PC-9 (cell line): ENCODE measurements around the gene SOS1. TPM values are rescaled to one million over a fixed set of nuclear protein-coding genes. Genes with fewer than 3 reads are reported as not detected.
"Not testable (repeated sequence)": the region's sequence is repeated elsewhere in the genome, so short reads cannot be mapped to it uniquely, and the experiment has no call there.

ENCODE experiments used
- BruUV-seq: library from RNA; stranded (reverse); fragments of 400-500 nt; replicated peaks from 2 replicates; lab custom pipeline; 2021; lab: Mats Ljungman, UMichigan
- CTCF ChIA-PET: fragments of 300-600 bp; sonication (Branson Sonifier 250); formaldehyde crosslinking; loops from one replicate; lab custom pipeline; 2022; ENCODE audit warnings: antibody characterized with exemption; lab: Charles Lee
- POLR2A ChIA-PET: fragments of 300-600 bp; sonication (Branson Sonifier 250); formaldehyde crosslinking; loops from one replicate; lab custom pipeline; 2022; ENCODE audit warnings: antibody characterized with exemption; ENCODE audit not compliant: unreplicated experiment; lab: Charles Lee
- DNase-seq, 2 experiments: peaks; one replicate each; pipeline versions ENCODE4 v3.0.0 to v3.0.0-alpha.2; 2015 to 2022; ENCODE audit warnings: mixed read lengths in 1 of 2
- H2AFZ ChIP-seq: fragments of 200-600 bp; sonication (generic); 2 replicates; pipeline ENCODE4 v1.8.1; 2017; ENCODE audit warnings: antibody characterized with exemption
- H3F3A ChIP-seq: fragments of 200-600 bp; sonication (generic); 2 replicates; pipeline ENCODE4 v1.8.1; 2017; ENCODE audit warnings: antibody characterized with exemption, mild to moderate bottlenecking, low read depth; ENCODE audit not compliant: insufficient read depth
- H3K27ac ChIP-seq: fragments of 200-600 bp; sonication (generic); 2 replicates; pipeline ENCODE4 v1.6.1; 2016; ENCODE audit warnings: mixed run types
- H3K27me3 ChIP-seq: fragments of 200-600 bp; sonication (generic); 2 replicates; pipeline ENCODE4 v1.6.1; 2016; ENCODE audit warnings: low read depth, mixed run types; ENCODE audit not compliant: insufficient read depth
- H3K36me3 ChIP-seq: fragments of 200-600 bp; sonication (generic); 2 replicates; pipeline ENCODE4 v1.6.1; 2016; ENCODE audit warnings: low read depth, mixed run types
- H3K4me1 ChIP-seq: fragments of 200-600 bp; sonication (generic); replicated peaks from 2 replicates; pipeline ENCODE4 v1.6.1; 2016; ENCODE audit warnings: mixed run types; ENCODE audit not compliant: insufficient read depth
- H3K4me2 ChIP-seq: fragments of 200-600 bp; sonication (generic); 2 replicates; pipeline ENCODE4 v1.6.1; 2017; ENCODE audit warnings: mixed run types
- H3K4me3 ChIP-seq: fragments of 200-600 bp; sonication (generic); 2 replicates; pipeline ENCODE4 v1.6.1; 2016; ENCODE audit warnings: mixed run types
- H3K79me2 ChIP-seq: fragments of 200-600 bp; sonication (generic); 2 replicates; pipeline ENCODE4 v1.6.1; 2017; ENCODE audit warnings: low read depth, mixed run types
- H3K9me2 ChIP-seq: fragments of 200-600 bp; sonication (generic); 2 replicates; pipeline ENCODE4 v1.8.1; 2017; ENCODE audit warnings: mild to moderate bottlenecking; ENCODE audit not compliant: insufficient read depth
- H3K9me3 ChIP-seq: fragments of 200-600 bp; sonication (generic); 2 replicates; pipeline ENCODE4 v1.8.1; 2016; ENCODE audit warnings: low read depth; ENCODE audit not compliant: insufficient read depth
- H4K20me1 ChIP-seq: fragments of 200-600 bp; sonication (generic); 2 replicates; pipeline ENCODE4 v1.8.1; 2017; ENCODE audit not compliant: insufficient read depth
- CTCF ChIP-seq: fragments of 200-600 bp; sonication (generic); conservative IDR thresholded peaks from 2 replicates; pipeline ENCODE4 v1.6.1; 2017; ENCODE audit warnings: mixed run types, antibody characterized with exemption, mild to moderate bottlenecking, moderate library complexity
- EZH2 ChIP-seq: fragments of 200-600 bp; sonication (generic); IDR thresholded peaks from 2 replicates; pipeline ENCODE4 v1.8.0; 2017; ENCODE audit warnings: antibody characterized with exemption, low read depth
- intact Hi-C: fragments of 100-400 bp; cut with micrococcal nuclease; formaldehyde crosslinking; loops from one replicate; pipeline ENCODE4 v1.10.0; 2022; ENCODE audit not compliant: unreplicated experiment
- total RNA-seq: library from RNA; stranded (reverse); gene quantifications from 2 replicates; pipeline ENCODE4 v1.2.3, GENCODE V29; 2021

The SOS1 gene
- total RNA-seq, 1 experiment from 2014 or later: 34.7 TPM

- Histone ChIP-seq H3F3A (no peaks in the 10 kb centered on the region; the same call in 1 of the 2 replicates), H3K4me1 (no peaks in the 10 kb centered on the region), H3K4me3 (no peak overlapping the region), H3K9me2 (no peaks in the 10 kb centered on the region), H2AFZ (no peak overlapping the region), H3K9me3 (no peaks in the 10 kb centered on the region), H3K79me2 (no peaks in the 10 kb centered on the region), H3K27ac (no peak overlapping the region), H4K20me1 (no peaks in the 10 kb centered on the region), H3K27me3 (no peaks in the 10 kb centered on the region), H3K36me3 (no peaks in the 10 kb centered on the region), H3K4me2 (no peak overlapping the region)
- DNase-seq: no peak
- ChIA-PET CTCF (no interaction called here), POLR2A (no interaction called here)
- intact Hi-C loops: no loop called here
- BruUV-seq: no TSS peak
- no peak for TF ChIP-seq CTCF
- TF ChIP-seq EZH2: no peak
Observed at GRCh38 chr2:38940746-38941145, 180.1 kb downstream of the SOS1 start.

- BruUV-seq: no TSS peak
- ChIA-PET POLR2A (no interaction called here), CTCF (interaction anchor here (1.3 kb wide), 1 partner anchor 10 kb away, joined by 3 read pairs; no protein-coding TSS in a partner anchor)
- TF ChIP-seq EZH2 (no peak), CTCF (no peak)
- H3K27me3 ChIP-seq: no peaks in the 10 kb centered on the region
- no peaks in the 10 kb centered on the region for H3F3A ChIP-seq
- no peak overlapping the region for H3K4me2 ChIP-seq
- no peaks in the 10 kb centered on the region for H3K4me1 ChIP-seq
- H3K4me3 ChIP-seq: no peak overlapping the region
- H3K9me2 ChIP-seq: no peaks in the 10 kb centered on the region
- no peaks in the 10 kb centered on the region for H3K36me3 ChIP-seq
- no peaks in the 10 kb centered on the region for H3K9me3 ChIP-seq
- intact Hi-C loops: no loop called here
- H3K27ac ChIP-seq: no peak overlapping the region
- no peaks in the 10 kb centered on the region for H3K79me2 ChIP-seq
- H2AFZ ChIP-seq: no peak overlapping the region
- H4K20me1 ChIP-seq: no peaks in the 10 kb centered on the region
- no peak for DNase-seq
Observed at GRCh38 chr2:38937548-38937947, 183.3 kb downstream of the SOS1 start.

GRCh38 chr2:38936516-38936915 lies 184.3 kb downstream of the SOS1 start:
- DNase-seq, H3K9me2 ChIP-seq, POLR2A ChIA-PET, H3K4me3 ChIP-seq, H2AFZ ChIP-seq, H4K20me1 ChIP-seq, H3K4me1 ChIP-seq, H3K27me3 ChIP-seq, H3K27ac ChIP-seq, H3K79me2 ChIP-seq, BruUV-seq, H3K9me3 ChIP-seq, intact Hi-C loops, H3K36me3 ChIP-seq, H3F3A ChIP-seq, H3K4me2 ChIP-seq: not testable (repeated sequence)
- CTCF ChIA-PET: interaction anchor here (1.3 kb wide), 1 partner anchor 11 kb away, joined by 3 read pairs; no protein-coding TSS in a partner anchor

- Histone ChIP-seq H3F3A (no peaks in the 10 kb centered on the region), H3K27me3 (no peaks in the 10 kb centered on the region), H3K27ac (no peak overlapping the region), H3K4me1 (no peaks in the 10 kb centered on the region), H3K4me3 (no peak overlapping the region), H2AFZ (no peak overlapping the region), H3K4me2 (no peak overlapping the region), H3K79me2 (no peaks in the 10 kb centered on the region), H4K20me1 (no peaks in the 10 kb centered on the region), H3K9me3 (no peaks in the 10 kb centered on the region), H3K9me2 (no peaks in the 10 kb centered on the region), H3K36me3 (no peaks in the 10 kb centered on the region)
- ChIA-PET POLR2A (no interaction called here), CTCF (no interaction called here)
- intact Hi-C loops: no loop called here
- TF ChIP-seq EZH2: no peak
- no peak for TF ChIP-seq CTCF
- DNase-seq: no peak
- BruUV-seq: no TSS peak
Observed at GRCh38 chr2:38935568-38936172, 185.2 kb downstream of the SOS1 start.
